Panc1 (cell line): ENCODE results near the gene NEK4.
"Not testable (repeated sequence)": the region's sequence is repeated elsewhere in the genome, so short reads cannot be mapped to it uniquely, and the experiment has no call there.

ENCODE experiments used
- CTCF ChIP-seq: fragments of 450-650 bp; IDR thresholded peaks from 2 replicates; pipeline ENCODE4 v1.5.1; 2017; ENCODE audit warnings: mild to moderate bottlenecking
- SIN3A ChIP-seq: IDR thresholded peaks from 2 replicates; pipeline ENCODE4 v1.6.1; 2012; ENCODE audit warnings: low read depth, mild to moderate bottlenecking, low read length, moderate library complexity, borderline replicate concordance; ENCODE audit not compliant: insufficient read depth
- TF ChIP-seq, protein P1 (sequence below), 2 experiments: IDR thresholded peaks; 2 replicates each; pipeline ENCODE4 v1.6.1; 2011 to 2012; ENCODE audit warnings: low read depth in 2 of 2, control low read depth in 1 of 2, low read length in 1 of 2, mild to moderate bottlenecking in 1 of 2, moderate library complexity in 1 of 2; ENCODE audit not compliant: insufficient read depth in 1 of 2

DNA sequence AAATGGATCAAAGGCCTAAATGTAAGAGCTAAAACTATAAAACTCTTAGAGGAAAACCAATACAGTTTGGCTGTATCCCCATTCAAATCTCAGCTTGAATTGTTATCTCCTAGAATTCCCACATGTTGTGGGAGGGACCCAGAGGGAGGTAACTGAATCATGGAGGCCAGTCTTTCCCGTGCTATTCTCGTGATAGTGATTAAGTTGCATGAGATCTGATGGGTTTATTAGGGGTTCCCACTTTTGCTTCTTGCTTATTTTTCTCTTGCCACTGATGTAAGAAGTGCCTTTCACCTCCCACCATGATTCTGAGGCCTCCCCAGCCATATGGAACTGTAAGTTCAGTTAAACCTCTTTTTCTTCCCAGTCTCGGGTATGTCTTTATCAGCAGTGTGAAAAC lies 94.5 kb downstream of the NEK4 start:
- not testable (repeated sequence) for TF ChIP-seq CTCF, SIN3A
- TF ChIP-seq, protein P1, sequence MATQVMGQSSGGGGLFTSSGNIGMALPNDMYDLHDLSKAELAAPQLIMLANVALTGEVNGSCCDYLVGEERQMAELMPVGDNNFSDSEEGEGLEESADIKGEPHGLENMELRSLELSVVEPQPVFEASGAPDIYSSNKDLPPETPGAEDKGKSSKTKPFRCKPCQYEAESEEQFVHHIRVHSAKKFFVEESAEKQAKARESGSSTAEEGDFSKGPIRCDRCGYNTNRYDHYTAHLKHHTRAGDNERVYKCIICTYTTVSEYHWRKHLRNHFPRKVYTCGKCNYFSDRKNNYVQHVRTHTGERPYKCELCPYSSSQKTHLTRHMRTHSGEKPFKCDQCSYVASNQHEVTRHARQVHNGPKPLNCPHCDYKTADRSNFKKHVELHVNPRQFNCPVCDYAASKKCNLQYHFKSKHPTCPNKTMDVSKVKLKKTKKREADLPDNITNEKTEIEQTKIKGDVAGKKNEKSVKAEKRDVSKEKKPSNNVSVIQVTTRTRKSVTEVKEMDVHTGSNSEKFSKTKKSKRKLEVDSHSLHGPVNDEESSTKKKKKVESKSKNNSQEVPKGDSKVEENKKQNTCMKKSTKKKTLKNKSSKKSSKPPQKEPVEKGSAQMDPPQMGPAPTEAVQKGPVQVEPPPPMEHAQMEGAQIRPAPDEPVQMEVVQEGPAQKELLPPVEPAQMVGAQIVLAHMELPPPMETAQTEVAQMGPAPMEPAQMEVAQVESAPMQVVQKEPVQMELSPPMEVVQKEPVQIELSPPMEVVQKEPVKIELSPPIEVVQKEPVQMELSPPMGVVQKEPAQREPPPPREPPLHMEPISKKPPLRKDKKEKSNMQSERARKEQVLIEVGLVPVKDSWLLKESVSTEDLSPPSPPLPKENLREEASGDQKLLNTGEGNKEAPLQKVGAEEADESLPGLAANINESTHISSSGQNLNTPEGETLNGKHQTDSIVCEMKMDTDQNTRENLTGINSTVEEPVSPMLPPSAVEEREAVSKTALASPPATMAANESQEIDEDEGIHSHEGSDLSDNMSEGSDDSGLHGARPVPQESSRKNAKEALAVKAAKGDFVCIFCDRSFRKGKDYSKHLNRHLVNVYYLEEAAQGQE (IDR thresholded peaks at IDR 0.05; ENCODE audit: insufficient read depth in 1 of 2, low read depth in 2 of 2, low read length in 1 of 2): not testable (repeated sequence)
